MM.1S (cell line): ENCODE data around the gene VSIG10L.

Experiments
- DNase-seq: peaks from one replicate; pipeline ENCODE4 v3.0.0-alpha.2; 2015
- H2AFZ ChIP-seq: fragments of 300-600 bp; sonication (generic); 2 replicates; pipeline ENCODE4 v1.6.0; 2016; ENCODE audit warnings: antibody characterized with exemption, low read length
- H3F3A ChIP-seq: fragments of 300-600 bp; sonication (generic); 2 replicates; pipeline ENCODE4 v1.6.1; 2016; ENCODE audit warnings: mild to moderate bottlenecking, antibody characterized with exemption, low read length, moderate library complexity, mixed read lengths; ENCODE audit not compliant: insufficient read depth
- H3K27ac ChIP-seq: fragments of 300-600 bp; sonication (generic); 2 replicates; pipeline ENCODE4 v1.5.1; 2016; ENCODE audit warnings: mild to moderate bottlenecking, low read length
- H3K27me3 ChIP-seq: fragments of 300-600 bp; sonication (generic); replicated peaks from 2 replicates; pipeline ENCODE4 v1.6.0; 2016; ENCODE audit warnings: low read length; ENCODE audit not compliant: insufficient read depth
- H3K36me3 ChIP-seq: fragments of 300-600 bp; sonication (generic); replicated peaks from 2 replicates; pipeline ENCODE4 v1.6.1; 2016; ENCODE audit warnings: mild to moderate bottlenecking, low read length, mixed read lengths; ENCODE audit not compliant: insufficient read depth
- H3K4me1 ChIP-seq: fragments of 300-600 bp; sonication (generic); 2 replicates; pipeline ENCODE4 v1.6.1; 2016; ENCODE audit warnings: low read length, mixed read lengths
- H3K4me2 ChIP-seq: fragments of 300-600 bp; sonication (generic); 2 replicates; pipeline ENCODE4 v1.6.0; 2016; ENCODE audit warnings: low read depth, low read length
- H3K4me3 ChIP-seq: fragments of 300-600 bp; sonication (generic); 2 replicates; pipeline ENCODE4 v1.5.1; 2016; ENCODE audit warnings: low read length, mixed read lengths
- H3K79me2 ChIP-seq: fragments of 300-600 bp; sonication (generic); 2 replicates; pipeline ENCODE4 v1.6.1; 2016; ENCODE audit warnings: mixed run types, low read length, mixed read lengths
- H3K9ac ChIP-seq: fragments of 300-600 bp; sonication (generic); 2 replicates; pipeline ENCODE4 v1.6.1; 2016; ENCODE audit warnings: low read length, mixed read lengths
- H3K9me2 ChIP-seq: fragments of 300-600 bp; sonication (generic); replicated peaks from 2 replicates; pipeline ENCODE4 v1.6.1; 2016; ENCODE audit warnings: mild to moderate bottlenecking, low read length, mixed read lengths; ENCODE audit not compliant: insufficient read depth
- H3K9me3 ChIP-seq: fragments of 300-600 bp; sonication (generic); replicated peaks from 2 replicates; pipeline ENCODE4 v1.6.1; 2016; ENCODE audit warnings: mild to moderate bottlenecking, low read length, mixed read lengths; ENCODE audit not compliant: insufficient read depth
- H4K20me1 ChIP-seq: fragments of 300-600 bp; sonication (generic); 2 replicates; pipeline ENCODE4 v1.6.1; 2016; ENCODE audit warnings: mild to moderate bottlenecking, low read length, moderate library complexity, mixed read lengths; ENCODE audit not compliant: insufficient read depth
- EZH2 ChIP-seq: fragments of 300-600 bp; sonication (generic); optimal IDR thresholded peaks from 2 replicates; pipeline ENCODE3; 2017; ENCODE audit warnings: low read depth, mild to moderate bottlenecking, antibody characterized with exemption, low read length, mixed read lengths
- EZH2phosphoT487 ChIP-seq: fragments of 300-600 bp; sonication (generic); IDR thresholded peaks from 2 replicates; pipeline ENCODE4 v1.6.1; 2018; ENCODE audit warnings: antibody characterized with exemption, low read length
- TF ChIP-seq, protein P1 (sequence below): fragments of 300-600 bp; sonication (generic); IDR thresholded peaks from 2 replicates; pipeline ENCODE4 v1.5.1; 2016; ENCODE audit warnings: antibody characterized with exemption, low read length, mixed read lengths

Gene VSIG10L

GRCh38 chr19:51292971-51293370 is 49.0 kb downstream of the VSIG10L start:
- Histone ChIP-seq H3K9ac (no peak overlapping the region), H3K9me3 (no peaks in the 10 kb centered on the region)

DNA sequence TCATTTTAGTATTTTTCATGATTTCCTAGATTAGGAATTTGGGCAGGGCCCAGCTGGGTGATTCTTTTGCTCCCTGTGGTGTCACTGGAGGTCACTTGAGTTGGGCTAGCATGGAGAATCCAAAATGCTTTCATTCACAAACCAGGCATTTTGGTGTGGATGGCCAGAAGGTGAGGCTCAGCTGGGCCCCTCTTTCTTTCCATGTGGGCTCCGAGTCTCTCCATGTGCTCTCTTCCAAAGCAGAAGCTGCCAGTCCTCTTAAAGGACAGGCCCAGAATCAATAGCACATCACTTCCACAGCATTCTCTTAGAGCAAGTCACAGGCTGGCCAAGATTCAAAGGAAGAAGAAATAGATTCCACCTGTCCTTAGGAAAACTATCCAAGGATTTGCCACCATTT is 52.3 kb downstream of the VSIG10L start:
- H3K4me3 ChIP-seq: no peak overlapping the region
- DNase-seq: no peak
- H3K27ac ChIP-seq: no peak overlapping the region
- TF ChIP-seq EZH2 (no peak), EZH2phosphoT487 (no peak)
- TF ChIP-seq, protein P1, sequence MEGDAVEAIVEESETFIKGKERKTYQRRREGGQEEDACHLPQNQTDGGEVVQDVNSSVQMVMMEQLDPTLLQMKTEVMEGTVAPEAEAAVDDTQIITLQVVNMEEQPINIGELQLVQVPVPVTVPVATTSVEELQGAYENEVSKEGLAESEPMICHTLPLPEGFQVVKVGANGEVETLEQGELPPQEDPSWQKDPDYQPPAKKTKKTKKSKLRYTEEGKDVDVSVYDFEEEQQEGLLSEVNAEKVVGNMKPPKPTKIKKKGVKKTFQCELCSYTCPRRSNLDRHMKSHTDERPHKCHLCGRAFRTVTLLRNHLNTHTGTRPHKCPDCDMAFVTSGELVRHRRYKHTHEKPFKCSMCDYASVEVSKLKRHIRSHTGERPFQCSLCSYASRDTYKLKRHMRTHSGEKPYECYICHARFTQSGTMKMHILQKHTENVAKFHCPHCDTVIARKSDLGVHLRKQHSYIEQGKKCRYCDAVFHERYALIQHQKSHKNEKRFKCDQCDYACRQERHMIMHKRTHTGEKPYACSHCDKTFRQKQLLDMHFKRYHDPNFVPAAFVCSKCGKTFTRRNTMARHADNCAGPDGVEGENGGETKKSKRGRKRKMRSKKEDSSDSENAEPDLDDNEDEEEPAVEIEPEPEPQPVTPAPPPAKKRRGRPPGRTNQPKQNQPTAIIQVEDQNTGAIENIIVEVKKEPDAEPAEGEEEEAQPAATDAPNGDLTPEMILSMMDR: no peak
- H3K9me2 ChIP-seq: no peaks in the 10 kb centered on the region
- no peaks in the 10 kb centered on the region for H3K9me3 ChIP-seq
- H3F3A ChIP-seq: no peaks in the 10 kb centered on the region
- H2AFZ ChIP-seq: no peak overlapping the region
- no peak overlapping the region for H3K9ac ChIP-seq
- no peaks in the 10 kb centered on the region for H3K27me3 ChIP-seq
- H3K36me3 ChIP-seq: no peaks in the 10 kb centered on the region
- no peaks in the 10 kb centered on the region for H3K79me2 ChIP-seq
- no peaks in the 10 kb centered on the region for H3K4me1 ChIP-seq
- H4K20me1 ChIP-seq: no peaks in the 10 kb centered on the region
- no peak overlapping the region for H3K4me2 ChIP-seq

More at GRCh38 chr19:51292971-51293370, 49.0 kb downstream of the VSIG10L start:
- TF ChIP-seq EZH2phosphoT487 (no peak), EZH2 (no peak)
- TF ChIP-seq, protein P1: no peak
- H3K27ac ChIP-seq: no peak overlapping the region
- H3K27me3 ChIP-seq: no peaks in the 10 kb centered on the region
- no peak for DNase-seq
- H3K4me2 ChIP-seq: no peak overlapping the region
- H3K4me1 ChIP-seq: no peaks in the 10 kb centered on the region
- no peak overlapping the region for H3K4me3 ChIP-seq
- H3K79me2 ChIP-seq: no peaks in the 10 kb centered on the region
- no peaks in the 10 kb centered on the region for H3K36me3 ChIP-seq
- H4K20me1 ChIP-seq: no peaks in the 10 kb centered on the region
- no peaks in the 10 kb centered on the region for H3K9me2 ChIP-seq
- H2AFZ ChIP-seq: no peak overlapping the region
- no peaks in the 10 kb centered on the region for H3F3A ChIP-seq

DNA sequence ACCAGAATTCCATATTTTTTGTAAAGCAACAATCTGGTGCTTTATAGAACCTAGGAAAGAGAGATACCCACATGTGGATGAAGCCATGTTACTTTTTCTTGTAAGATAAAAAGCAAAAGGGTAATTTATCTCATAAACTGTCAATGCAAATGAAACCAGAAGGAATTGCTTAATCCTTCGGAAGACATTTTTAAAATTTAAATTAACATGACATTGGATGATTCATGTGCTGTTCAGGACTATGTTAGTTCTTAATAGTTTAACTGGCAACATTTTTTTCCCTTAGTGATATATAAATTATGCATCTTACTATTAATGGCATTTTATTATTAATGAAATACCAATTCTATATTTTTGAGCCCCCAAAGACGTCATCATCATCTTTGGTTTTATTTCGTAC is 56.3 kb downstream of the VSIG10L start:
- no peak overlapping the region for H3K4me3 ChIP-seq

More for the DNA sequence above, 56.3 kb downstream of the VSIG10L start:
- no peak overlapping the region for H2AFZ ChIP-seq
- no peak overlapping the region for H3K4me2 ChIP-seq
- H3F3A ChIP-seq: no peaks in the 10 kb centered on the region
- no peaks in the 10 kb centered on the region for H3K9me3 ChIP-seq
- no peak for DNase-seq
- H4K20me1 ChIP-seq: no peaks in the 10 kb centered on the region
- no peak overlapping the region for H3K9ac ChIP-seq
- no peaks in the 10 kb centered on the region for H3K9me2 ChIP-seq
- no peaks in the 10 kb centered on the region for H3K27me3 ChIP-seq
- H3K79me2 ChIP-seq: no peaks in the 10 kb centered on the region
- H3K4me1 ChIP-seq: no peaks in the 10 kb centered on the region
- no peak overlapping the region for H3K27ac ChIP-seq
- H3K36me3 ChIP-seq: no peaks in the 10 kb centered on the region
- TF ChIP-seq EZH2 (no peak), EZH2phosphoT487 (no peak)
- TF ChIP-seq, protein P1: no peak
